ENCODE results near the gene SLC25A45.

SLC25A45 gene

GRCh38 chr11:65384301-65384889, 1.9 kb upstream of the SLC25A45 start:
- no peak for DNase-seq

DNA sequence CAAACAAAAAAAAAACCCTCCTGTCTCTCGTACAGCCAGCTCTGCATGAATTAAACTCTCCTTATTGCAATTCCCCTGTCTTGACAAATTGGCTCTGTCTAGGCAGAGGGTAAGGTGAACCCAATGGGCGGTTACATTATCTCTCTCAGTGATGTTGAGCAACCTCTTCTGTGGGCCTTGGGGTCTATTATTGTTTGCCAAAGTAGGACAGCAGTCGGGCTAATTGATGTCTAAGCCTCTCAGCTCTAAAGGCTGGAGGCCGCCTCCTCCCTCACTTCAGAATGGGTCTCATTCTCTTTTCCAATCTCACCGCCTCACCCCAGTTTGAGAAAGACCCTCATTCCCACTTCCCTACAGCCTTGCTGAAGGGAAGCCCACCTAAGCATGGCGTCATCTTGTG, 1.3 kb upstream of the SLC25A45 start:
- no peak for DNase-seq

DNA sequence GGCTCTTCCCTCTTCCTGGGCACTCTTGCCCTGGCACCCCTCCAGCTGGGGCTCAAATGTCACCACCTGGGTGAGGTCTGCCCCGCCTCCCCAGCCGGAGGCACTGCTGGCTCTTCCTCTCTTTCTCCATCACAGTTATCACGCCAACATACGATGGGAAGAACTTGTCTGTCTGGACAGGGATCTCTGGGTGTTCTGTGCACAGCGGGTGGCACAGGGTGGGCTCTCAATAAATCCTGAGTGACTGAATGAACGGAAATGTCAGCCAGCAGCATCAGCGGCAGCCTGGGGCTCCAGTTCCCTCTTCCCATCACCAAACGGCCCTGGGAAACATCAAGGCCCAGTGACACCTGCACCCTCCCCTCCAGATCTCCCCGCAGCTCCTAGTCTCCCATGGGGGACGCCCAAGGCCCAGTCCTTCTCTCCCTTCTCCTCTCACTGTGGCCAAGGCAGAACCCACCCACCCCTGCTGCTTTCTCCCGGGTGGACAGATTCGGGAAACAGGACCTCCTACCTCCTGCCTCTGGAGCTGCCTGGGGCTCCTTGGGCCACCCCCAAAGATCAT, 440 bp upstream of the SLC25A45 start:
- no peak for DNase-seq

DNA sequence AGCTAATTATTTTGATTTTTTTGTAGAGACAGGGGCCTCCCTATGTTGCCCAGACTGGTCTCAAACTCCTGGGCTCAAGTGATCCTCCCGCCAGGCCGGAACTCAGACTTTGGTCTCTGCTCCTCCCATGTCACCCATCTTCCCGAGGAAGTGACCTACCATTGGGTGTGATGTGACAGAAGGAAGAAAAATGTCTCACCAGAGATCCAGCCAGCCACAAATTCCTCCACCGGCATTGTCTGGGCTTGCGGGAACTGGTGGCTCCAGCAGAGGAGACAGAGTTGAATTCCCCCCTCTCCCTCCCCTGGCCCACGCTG, 772 bp downstream of the SLC25A45 start:
- no peak for DNase-seq

- no peak for DNase-seq
These were observed 1.9 kb downstream of the SLC25A45 start for GRCh38 chr11:65380460-65381119.

GRCh38 chr11:65379698-65380459, 2.6 kb downstream of the SLC25A45 start:
- DNase-seq, result no peak

DNA sequence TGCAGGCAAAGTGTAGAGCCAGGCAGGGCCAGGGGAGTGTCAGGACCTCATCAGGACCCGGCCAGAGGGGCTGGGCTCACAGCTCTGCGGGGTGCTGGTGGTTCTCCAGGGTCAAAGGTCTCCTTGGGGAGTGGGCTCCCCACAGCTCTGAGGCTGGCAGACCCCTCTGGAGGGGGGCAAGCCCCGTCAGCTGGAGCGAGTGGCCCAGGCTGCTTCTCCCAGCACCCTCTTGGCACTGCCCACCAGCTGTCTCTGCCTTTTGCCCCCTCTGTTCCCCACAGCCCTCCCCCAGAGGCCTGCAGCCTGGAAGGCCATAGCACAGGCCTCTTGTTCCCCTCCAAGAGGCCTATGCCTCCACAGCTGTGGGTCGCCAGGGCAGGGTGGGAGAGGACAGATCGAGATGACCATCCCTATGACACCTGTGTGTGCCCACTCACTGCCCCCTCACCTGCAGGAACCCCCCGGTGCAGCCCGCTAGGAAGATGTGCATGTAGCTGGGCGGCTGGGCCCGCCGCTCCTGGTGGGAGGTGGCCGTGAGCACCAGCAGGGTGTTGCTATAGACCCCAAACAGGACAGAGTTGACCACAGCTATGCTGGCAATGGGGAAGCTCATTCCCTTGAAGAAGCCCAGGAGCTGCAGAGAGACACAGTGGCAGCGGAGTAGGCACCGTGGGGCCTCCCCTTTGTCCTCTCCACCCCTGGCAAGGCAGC, 3.4 kb downstream of the SLC25A45 start:
- DNase-seq, result no peak

DNA sequence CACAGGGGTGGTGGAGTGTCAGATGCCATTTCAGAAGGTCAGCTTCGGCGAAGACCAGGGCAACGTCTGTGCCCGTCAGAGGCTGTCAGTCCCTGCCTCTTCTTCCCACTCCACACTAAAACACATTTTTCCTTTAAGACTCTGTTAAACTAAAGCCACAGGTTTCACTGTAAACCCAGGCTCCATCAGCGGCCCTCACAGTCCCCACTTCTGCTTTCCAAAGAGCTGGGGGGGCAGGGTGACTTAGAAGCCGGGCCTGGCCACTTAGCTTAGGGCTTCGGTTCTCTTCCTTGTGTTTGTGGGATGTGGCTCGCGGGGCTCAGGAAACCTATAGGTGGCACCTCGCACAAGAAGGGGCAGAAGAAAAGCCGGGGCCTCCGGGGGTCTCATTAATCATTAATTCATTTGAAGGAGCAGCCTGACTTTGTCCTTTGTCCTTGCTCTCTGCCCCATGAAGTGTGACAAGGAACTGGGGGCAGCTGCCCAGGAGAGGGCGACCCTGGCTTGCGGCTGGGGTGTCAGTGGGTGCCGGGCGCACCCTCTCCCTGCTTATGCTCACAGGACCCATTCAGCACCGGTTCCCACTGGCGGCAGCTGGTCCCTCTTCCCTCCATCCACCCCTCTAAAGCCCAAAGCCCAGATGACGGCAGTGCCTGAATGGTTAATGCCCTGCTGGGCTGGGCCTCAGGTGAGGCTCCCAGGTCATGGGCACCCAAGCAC, 4.1 kb downstream of the SLC25A45 start:
- no peak for DNase-seq

DNA sequence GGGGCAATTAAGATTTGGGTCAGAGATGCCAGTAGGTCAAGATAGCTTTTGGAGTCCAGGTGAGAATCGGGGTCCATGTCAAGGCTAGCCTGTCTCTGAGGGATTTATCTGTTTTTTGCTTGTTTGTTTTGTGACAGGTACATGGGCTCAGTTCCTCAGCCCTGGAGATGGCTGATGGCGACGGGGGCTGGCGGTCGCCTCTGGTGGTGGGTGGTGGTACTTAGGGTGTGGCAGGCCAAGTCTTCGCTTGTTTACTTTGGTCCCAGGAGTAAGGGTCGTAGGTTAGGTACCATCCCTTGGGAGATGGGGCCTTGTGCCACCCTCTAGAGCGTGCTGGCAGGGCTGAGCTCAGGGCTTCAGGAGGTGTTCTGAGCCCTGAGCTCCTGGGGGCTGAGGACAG, 4.7 kb downstream of the SLC25A45 start:
- DNase-seq, result no peak

DNA sequence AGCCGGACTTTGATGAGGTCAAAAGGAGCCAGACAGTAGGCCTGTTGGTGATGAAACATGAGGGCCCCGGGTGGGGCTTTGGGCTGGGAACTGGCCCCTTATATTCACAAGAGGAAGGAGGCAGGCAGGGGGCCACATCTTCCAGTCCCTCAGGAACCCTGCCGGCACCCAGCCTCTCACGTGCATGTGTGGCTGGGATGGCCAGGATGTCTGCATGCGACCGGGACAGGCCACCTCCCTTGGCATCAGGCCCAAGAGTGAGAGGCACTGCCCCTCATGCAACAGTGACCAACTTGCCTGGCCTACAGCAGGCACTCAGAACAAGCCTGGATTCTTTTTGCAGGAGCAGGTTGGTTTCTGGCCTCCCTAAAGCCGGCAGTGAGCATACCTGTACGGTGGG, 5.4 kb downstream of the SLC25A45 start:
- DNase-seq, result no peak

GRCh38 chr11:65376138-65376713, 6.2 kb downstream of the SLC25A45 start:
- no peak for DNase-seq

- DNase-seq, result no peak
These were observed 7.4 kb downstream of the SLC25A45 start for GRCh38 chr11:65375012-65375411.

GRCh38 chr11:65373839-65374580, 8.4 kb downstream of the SLC25A45 start:
- DNase-seq, result no peak

DNA sequence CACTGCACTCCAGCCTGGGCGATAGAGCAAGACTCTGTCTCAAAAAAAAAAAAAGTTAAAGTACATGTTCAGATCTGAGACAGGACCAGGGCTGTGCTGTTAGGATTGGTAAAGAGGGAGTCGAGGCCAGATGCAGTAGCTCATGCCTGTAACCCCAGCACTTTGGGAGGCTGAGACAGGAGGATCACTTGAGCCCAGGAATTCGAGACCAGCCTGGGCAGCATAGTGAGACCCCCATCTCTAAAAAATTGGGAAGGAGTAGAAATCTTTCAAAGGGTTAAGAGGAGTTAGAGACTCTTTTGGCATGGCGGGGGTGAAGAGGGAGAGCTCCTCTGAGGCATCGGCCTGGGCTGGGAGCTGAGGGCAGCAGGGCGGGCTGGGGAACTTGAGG, 11.8 kb downstream of the SLC25A45 start:
- no peak for DNase-seq

DNA sequence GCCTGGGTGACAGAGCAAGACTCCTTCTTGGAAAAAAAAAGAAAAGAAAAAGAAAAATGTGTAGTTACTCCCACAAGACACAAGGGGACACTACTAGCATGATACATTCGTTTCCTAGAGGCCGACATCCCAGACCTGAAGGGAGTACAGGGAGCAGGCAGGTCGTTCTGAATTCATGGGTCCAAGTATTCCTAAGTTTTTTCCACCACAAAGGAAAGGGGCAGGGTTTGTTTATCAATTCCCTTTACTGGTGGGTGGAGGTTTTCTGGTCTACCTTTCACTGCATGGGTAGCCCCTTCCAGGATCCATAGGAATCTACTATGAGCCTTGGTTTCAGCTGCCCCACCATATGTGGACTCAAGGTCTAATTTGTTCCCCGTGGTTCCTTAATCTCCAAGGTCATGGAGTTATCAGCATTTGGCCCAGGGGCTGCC, 16.1 kb downstream of the SLC25A45 start:
- DNase-seq, result no peak

GRCh38 chr11:65363770-65364169, 18.7 kb downstream of the SLC25A45 start:
- DNase-seq, result no peak

GRCh38 chr11:65362966-65363365, 19.5 kb downstream of the SLC25A45 start:
- DNase-seq, result no peak

DNA sequence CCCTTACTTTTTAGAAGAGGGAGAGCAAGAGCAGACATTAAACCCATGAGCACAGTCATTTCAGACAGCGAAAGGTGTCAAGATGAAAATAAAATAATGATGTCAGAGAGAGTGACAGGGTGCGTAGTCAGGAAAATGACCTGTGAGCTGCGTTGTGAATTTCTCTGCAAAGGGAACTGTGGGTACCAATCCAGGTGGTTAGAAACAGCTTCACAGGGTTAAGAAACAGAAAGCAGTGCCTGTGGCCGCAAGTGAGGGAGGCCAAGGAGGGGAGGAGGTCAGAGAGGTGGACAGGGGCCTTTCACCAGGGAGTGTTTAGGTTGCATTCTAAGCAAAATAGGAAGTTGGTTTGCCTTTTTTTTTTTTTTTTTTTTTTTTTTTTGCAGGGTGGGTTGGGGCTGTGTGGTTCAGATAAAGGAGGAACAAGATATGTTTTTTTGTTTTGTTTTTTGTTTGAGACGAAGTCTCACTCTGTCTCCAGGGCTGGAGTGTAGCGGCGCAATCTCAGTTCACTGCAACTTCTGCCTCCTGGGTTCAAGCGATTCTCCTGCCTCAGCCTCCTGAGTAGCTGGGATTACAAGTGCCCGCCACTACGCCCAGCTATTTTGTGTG, 20.0 kb downstream of the SLC25A45 start:
- DNase-seq, result no peak

- no peak for DNase-seq
These were observed 24.5 kb downstream of the SLC25A45 start for GRCh38 chr11:65357856-65358356.

DNA sequence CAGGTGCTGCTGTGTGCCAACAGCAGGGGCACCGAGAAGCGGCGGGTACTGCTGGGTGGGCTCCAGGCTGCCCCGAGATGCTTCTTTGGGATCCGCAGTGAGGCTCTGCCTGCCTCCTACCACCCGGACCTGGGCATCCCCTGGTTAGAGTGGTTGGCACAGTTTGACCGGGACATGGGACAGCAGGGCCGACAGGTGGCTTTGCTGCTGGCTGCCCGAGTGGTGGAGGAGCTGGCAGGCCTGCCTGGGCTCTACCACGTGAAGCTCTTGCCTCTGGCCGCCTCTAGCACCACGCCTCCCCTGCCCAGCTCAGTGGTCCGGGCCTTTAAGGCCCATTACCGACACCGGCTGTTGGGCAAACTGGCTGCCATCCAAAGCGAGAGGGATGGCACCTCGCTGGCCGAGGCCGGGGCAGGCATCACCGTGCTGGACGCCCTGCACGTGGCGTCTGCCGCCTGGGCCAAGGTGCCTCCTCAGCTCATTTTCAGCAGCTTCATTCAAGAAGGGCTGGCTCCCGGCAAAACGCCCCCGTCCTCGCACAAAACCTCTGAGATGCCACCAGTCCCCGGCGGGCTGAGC, 26.0 kb downstream of the SLC25A45 start:
- DNase-seq, result no peak

Measured in activated CD8-positive, alpha-beta memory T cell treated with anti-CD3 and anti-CD28 coated beads for 24 hours (primary cell).